GM19035 (cell line): ENCODE results near the gene OLIG3.

ENCODE experiments used
- ATAC-seq: cut with Tn5 transposase; IDR thresholded peaks from one replicate; pipeline ENCODE4 v1.9.1; 2021; ENCODE audit not compliant: unreplicated experiment

The OLIG3 gene

DNA sequence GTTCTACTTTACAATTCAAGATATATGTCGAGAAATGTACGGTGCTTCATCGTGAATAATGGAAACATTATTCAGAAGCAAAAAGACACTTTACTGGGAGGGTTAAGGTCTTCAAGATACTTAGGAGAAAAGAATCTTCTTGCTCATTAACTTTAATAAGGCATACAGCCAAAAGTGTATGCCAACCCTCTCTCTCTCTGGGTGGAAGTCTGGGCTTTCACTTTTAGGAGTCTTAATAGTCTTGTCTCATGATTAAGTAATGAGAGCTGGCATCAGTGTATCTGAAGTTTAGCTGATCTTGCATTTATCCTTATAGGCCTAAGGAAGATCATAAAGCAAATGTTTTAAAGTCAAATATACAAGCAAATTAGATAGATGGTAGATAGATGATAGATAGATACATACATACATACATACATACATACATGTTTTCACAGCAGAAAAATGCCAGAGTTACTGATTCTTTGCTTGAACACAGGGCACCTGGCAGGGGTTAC is 21.5 kb downstream of the OLIG3 start:
- ATAC-seq: no peak

DNA sequence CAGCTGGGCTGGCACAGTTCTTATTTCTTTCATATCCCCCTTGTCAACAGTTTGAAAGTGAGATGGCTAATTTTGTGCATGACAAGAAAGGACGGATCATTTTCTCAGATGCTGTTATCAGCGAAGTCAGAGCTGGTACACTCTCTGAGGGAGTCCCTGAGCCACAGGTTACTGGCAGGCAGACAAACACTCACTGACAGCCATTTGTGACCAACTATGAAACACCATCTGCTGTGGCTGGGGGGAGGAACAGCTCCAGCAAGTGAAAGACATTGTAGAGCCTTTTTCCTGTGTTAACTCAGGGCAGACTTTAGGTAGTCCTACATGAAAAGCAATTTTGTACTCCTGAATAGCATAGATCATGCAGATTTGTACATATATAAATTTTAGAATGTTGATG is 22.2 kb downstream of the OLIG3 start:
- no peak for ATAC-seq

DNA sequence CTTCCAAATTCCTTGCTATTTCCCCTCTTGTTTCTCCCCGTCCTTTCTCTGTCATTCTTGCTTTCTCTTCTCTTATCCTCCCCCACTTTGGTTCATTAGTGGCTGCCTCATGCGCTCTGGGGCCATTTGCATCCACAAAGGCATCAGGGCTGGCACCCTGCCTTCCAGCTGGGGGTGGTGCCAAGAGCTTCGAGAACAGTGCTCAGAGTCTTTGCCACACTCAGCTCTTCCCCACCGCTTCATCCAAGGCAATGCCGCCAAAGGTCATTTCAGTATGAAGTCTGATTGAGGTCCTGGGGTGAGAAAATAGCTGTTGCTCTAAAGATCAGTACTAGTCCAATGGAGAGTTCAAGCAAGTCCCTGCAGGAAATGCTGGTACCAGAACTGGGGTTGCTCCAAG is 22.7 kb downstream of the OLIG3 start:
- no peak for ATAC-seq

DNA sequence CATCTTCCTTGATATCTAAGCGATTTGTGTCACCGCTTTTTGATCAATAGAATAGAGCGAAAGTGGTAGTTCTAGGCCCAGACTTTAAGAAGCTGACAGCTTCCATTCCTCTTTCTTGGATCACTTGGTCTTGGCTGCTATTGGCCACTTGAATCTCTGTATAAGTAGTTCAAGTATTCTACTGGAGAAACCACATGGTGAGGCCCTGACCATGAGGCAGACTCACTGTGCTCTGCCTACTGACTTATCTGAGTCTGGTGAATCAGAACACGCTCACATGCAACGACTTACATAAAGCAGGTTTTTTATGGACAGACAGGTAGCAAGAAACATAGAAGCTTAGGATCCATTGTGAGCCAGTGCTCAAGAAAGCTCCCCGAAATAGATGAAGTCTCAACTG is 27.0 kb downstream of the OLIG3 start:
- no peak for ATAC-seq

DNA sequence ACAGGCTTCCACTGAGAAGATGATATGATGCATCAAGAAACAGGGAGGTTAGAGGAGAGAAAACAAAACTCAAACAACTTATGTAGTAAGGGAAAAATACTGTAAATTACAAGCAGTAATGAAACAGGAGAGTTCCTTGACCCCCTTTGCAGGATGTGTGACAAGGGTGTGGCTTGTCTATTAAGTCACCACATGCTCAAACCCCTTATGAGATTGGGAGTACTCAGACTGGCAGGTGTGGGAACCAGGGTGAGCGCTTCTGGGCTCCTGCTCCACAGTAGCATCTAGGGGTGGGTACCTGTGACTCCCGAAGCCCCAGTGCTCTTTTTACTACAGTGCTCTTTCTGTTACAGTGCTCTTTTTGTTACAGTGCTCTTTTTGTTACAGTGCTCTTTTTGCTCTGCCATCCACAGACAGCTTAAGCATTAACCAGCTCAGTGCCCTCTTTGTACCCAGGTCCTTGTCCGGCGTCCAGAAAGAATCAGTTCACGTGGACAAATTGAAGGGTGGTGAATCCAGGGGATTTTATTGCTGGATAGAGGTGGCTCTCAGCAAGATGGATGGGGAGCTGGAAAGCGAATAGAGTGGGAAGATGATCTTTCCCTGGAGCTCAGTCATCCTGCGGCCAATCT is 28.7 kb downstream of the OLIG3 start:
- no peak for ATAC-seq

DNA sequence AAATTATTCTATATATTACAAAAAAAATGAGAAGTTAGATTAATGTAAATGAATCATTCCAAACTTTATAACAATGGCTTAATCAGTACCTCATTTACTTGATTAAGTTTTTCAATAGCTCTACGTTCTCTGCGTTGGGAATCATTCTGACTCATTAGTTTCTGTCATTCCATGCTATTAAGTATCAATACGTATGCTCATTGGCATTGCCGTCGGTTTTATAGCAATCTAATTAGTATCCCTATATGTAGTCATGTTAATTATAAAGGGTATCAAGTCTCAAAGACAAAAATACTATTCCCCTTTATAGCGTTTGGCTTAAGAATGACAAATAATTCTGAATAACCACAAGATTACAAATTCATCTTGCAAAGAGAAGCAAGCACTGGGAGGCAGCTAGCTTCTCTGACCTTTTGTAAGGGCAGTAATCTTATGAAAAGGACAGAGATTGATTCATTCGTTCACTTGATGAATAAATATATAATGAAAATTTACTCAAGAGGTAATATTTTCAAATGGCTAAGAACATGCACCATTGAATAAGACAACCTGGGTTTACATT is 41.8 kb downstream of the OLIG3 start:
- no peak for ATAC-seq

DNA sequence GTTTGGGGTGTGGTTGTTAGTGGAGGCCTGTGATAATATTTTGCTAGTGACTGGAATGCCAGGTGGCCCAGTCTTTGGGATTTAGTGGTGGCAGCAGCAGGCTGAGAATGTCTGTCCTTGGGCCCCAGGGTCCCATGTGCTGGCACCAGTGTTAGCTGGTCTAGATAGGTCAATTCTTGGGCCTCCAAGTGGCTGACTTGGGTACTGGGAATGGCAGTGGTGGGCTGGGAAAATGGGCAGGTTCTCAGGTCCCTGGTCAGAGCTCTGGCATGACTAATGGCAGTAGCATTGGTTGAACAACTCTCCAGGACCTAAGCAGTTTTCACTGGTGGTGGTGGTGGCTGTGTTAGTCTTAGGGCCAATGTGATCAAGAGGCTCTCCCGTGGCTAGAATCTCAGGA is 50.3 kb downstream of the OLIG3 start:
- no peak for ATAC-seq
